Fibroblast of pulmonary artery (primary cell): ENCODE data around the gene AP3B1.

Source experiments
- DNase-seq: peaks from one replicate; pipeline ENCODE4 v3.0.0-alpha.2; 2010; ENCODE audit warnings: low read depth
- H3K4me3 ChIP-seq: replicated peaks from 2 replicates; pipeline ENCODE4 v1.5.1; 2011; ENCODE audit warnings: low read depth, mild to moderate bottlenecking, control low read depth, low read length, moderate library complexity
- CTCF ChIP-seq: IDR thresholded peaks from 2 replicates; pipeline ENCODE4 v1.5.1; 2011; ENCODE audit warnings: mild to moderate bottlenecking, control low read depth, low read length, inconsistent platforms; ENCODE audit errors: missing control alignments

Gene AP3B1

GRCh38 chr5:78137290-78137689 is 157.2 kb downstream of the AP3B1 start:
- DNase-seq = no peak
- no peak overlapping the region for H3K4me3 ChIP-seq
- TF ChIP-seq CTCF = no peak

GRCh38 chr5:78133423-78133822 is 161.1 kb downstream of the AP3B1 start:
- no peak for DNase-seq
- no peak for TF ChIP-seq CTCF
- H3K4me3 ChIP-seq = no peak overlapping the region

- H3K4me3 ChIP-seq = no peak overlapping the region
- no peak for TF ChIP-seq CTCF
- no peak for DNase-seq
These were observed 162.0 kb downstream of the AP3B1 start for GRCh38 chr5:78132507-78132906.

- TF ChIP-seq CTCF = no peak
- DNase-seq = no peak
- no peak overlapping the region for H3K4me3 ChIP-seq
These were observed 164.9 kb downstream of the AP3B1 start for GRCh38 chr5:78129597-78129996.

GRCh38 chr5:78127875-78128274 is 166.6 kb downstream of the AP3B1 start:
- TF ChIP-seq CTCF = peak; percentile 31
- peak; percentile 2 for DNase-seq
- no peak overlapping the region for H3K4me3 ChIP-seq

- H3K4me3 ChIP-seq = no peak overlapping the region
- DNase-seq = no peak
- no peak for TF ChIP-seq CTCF
These were observed 168.0 kb downstream of the AP3B1 start for GRCh38 chr5:78126536-78126935.

GRCh38 chr5:78116167-78116566 is 178.3 kb downstream of the AP3B1 start:
- no peak for TF ChIP-seq CTCF
- H3K4me3 ChIP-seq = no peak overlapping the region
- DNase-seq = no peak
